ELF-1 (cell line): ENCODE results near the gene LYZ.

ENCODE experiments used
- DNase-seq: peaks from one replicate; pipeline ENCODE4 v3.0.0-alpha.2; 2016; ENCODE audit warnings: low read depth, low spot score

The LYZ gene

DNA sequence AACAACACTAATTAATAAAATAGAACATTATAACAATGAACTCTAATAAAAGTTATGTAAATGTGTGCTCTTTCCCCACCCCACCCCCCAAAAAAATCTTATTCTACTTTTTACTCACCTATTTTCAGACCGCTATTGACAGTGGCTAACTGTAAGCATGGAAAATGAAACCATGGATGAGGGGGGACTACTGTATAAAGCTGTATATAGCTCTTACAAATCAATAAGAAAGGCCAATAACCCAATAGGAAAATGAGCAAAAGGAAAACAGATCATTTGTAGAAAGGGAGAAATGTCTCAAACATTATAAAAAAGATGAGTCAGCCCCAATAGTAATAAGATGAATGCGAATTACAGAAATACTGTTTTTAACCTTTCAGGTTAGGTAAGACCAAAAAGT lies 38.7 kb downstream of the LYZ start:
- DNase-seq: no peak

DNA sequence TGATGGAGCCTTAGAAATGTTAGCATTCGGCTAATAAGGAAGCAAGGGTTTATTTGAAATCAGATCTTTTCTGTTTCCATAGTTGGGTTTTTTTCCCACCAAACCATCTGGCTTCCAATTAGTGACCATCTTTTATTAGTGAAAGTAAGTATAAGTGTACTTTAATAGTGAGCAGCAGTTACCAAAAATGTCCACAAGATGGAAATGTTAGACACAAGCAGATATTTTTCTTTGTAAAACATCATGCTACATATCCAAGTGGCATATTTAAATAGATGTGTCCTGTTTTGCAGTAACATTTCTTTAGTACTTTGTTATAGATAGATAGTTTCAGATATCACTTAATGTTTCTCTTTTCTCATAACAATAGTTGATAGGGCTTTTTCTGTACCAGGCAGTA lies 40.2 kb downstream of the LYZ start:
- no peak for DNase-seq

DNA sequence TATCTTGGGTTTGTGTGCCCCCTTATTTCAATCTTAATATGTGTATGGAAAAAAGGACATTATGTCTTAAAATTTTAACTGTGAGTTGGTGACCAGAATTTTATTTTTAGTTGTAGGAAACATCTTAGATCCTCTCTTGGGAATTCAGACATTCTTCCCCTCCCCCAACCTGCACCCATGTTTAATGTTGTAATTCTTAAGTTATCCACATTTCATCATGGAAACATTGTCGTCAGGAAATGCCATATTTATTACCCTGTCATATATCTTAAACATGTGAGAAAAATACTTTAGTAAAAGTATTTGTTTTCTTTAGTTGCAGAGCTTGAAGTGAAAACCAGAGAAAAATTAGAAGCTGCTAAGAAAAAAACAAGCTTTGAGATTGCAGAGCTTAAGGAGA lies 41.6 kb downstream of the LYZ start:
- no peak for DNase-seq

DNA sequence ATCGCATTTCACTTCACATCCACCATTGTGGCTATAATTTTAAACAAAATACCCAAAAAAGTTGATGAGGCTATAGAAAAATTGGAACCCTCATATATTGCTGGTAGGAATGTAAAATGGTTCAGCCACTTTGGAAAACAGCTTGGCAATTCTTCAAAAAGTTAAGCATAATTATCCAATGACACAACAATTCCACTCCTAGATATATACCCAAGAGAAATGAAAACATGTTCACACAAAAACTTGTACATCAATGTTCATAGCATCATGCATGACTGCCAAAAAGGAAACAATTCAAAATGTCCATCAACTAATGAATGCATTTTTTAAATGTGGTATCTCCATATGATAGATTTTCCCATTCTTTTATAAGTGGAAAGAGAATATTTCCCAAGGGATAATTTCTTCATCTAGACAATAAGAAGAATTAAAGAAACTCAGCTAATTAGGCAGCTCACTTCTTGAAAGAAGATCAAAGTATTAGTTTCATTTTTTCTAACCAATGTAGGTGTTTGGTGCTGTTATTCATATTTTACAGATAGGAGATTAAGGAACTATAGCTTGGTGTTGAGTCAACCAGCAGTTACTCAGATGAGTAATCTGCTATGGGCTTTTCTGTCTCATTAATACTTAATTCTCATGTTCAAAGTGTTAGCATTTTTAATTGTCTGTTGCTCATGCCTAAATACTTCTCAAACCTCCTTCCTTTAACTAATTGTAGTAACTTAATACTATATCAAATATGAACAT lies 44.2 kb downstream of the LYZ start:
- DNase-seq: no peak

DNA sequence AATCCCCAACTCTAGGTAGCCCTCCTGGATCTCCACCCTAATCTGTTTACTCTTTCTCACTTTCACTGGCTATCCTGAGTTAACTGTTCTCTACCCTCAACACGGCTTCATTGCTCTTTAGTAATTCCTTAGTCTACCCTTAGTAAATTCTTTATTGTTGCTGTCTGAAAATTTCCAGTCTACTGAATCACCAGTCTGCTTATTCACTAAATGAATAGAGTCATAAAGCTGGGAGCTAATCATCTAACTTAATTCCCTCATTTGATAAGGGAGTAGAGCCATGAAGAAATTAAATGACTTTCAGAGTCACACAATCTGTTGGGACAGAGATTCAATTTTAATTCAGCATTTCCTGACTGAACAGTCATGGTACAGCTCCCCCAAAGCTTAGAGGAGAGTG lies 47.9 kb downstream of the LYZ start:
- DNase-seq: no peak

- DNase-seq: no peak
These were observed 48.8 kb downstream of the LYZ start for GRCh38 chr12:69396963-69397362.

DNA sequence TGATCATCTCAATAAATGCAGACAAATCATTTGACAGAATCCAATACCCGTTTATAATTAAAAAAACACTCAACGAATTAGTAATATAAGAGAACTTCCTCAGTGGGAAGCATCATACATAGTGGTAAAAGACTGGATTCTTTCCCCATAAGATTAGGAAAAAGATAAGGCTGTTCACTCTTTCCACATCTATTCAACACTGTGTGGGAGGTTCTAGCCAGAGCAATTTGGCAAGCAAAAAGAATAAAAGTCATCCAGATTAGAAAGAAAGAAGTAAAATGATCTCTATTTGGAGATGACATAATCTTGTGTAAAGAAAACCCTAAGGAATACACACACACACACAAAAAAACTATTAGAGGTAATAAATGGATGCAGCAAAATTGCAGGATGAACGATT lies 49.8 kb downstream of the LYZ start:
- DNase-seq: no peak

DNA sequence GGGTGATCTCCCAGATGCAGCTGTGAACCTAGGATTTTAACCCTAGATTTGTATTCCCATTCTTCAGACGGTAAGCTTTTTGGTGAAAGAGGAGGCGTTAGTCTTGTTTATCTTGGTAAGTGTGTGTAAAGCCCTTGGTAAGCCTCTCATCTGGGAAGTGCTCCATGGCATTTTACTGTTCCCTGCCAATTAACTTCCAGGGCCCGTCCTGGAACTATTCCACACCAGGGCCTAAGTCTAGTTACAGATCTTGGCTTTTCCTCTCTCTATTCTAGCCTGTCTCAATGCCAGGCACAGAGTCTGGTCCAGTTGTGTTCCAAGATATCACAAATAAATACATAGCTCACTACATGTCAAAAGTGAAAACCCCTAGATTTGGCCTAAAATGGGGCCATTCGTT lies 53.8 kb downstream of the LYZ start:
- no peak for DNase-seq
